K562 (cell line): ENCODE measurements around the gene ABCC5. TPM values are rescaled to one million over a fixed set of nuclear protein-coding genes. Genes with fewer than 3 reads are reported as not detected.

ENCODE experiments used
- CREB3L1 ChIP-seq: fragments of 450-650 bp; IDR thresholded peaks from 2 replicates; pipeline ENCODE4 v1.6.1; 2014; ENCODE audit warnings: low read depth, mild to moderate bottlenecking, moderate library complexity, borderline replicate concordance
- DPF2 ChIP-seq: fragments of 450-650 bp; IDR thresholded peaks from 2 replicates; pipeline ENCODE4 v1.6.1; 2016
- EP300 ChIP-seq: IDR thresholded peaks from 2 replicates; pipeline ENCODE4 v1.6.1; 2012; ENCODE audit warnings: low read length, improper control_type of control experiment
- ETV5 ChIP-seq: sonication (generic); formaldehyde crosslinking; IDR thresholded peaks from 2 replicates; pipeline ENCODE4 v1.4.0; 2020; ENCODE audit warnings: low read depth, mild to moderate bottlenecking, missing genetic modification reagents
- FOXA3 ChIP-seq, 2 experiments: fragments of 450-650 bp in 1 of 2; sonication (generic) in 1 of 2; formaldehyde crosslinking; IDR thresholded peaks in 1 of 2; conservative IDR thresholded peaks in 1 of 2; 2 replicates each; pipeline versions ENCODE4 v1.4.0 to v1.8.0; 2020 to 2022; ENCODE audit warnings: mild to moderate bottlenecking in 2 of 2, missing genetic modification reagents in 1 of 2
- FUS ChIP-seq: fragments of 200-400 bp; formaldehyde crosslinking; optimal IDR thresholded peaks from 2 replicates; pipeline ENCODE3; 2017; ENCODE audit warnings: low read depth, low read length
- GATA2 ChIP-seq: sonication (generic); formaldehyde crosslinking; IDR thresholded peaks from 2 replicates; pipeline ENCODE4 v1.4.0; 2020; ENCODE audit warnings: mild to moderate bottlenecking, missing genetic modification reagents
- HMBOX1 ChIP-seq: sonication (generic); IDR thresholded peaks from 2 replicates; pipeline ENCODE4 v1.6.1; 2016
- HNRNPUL1 ChIP-seq: fragments of 200-400 bp; formaldehyde crosslinking; IDR thresholded peaks from 2 replicates; pipeline ENCODE4 v1.6.1; 2017; ENCODE audit warnings: low read length
- KHSRP ChIP-seq: fragments of 450-650 bp; IDR thresholded peaks from 2 replicates; pipeline ENCODE4 v1.6.1; 2017
- MNT ChIP-seq, 2 experiments: fragments of 450-650 bp; conservative IDR thresholded peaks; 2 replicates each; pipeline ENCODE4 v1.6.1; 2017; ENCODE audit warnings: mild to moderate bottlenecking in 2 of 2, moderate library complexity in 2 of 2
- MTA2 ChIP-seq: fragments of 450-650 bp; IDR thresholded peaks from 2 replicates; pipeline ENCODE4 v1.6.1; 2016; ENCODE audit warnings: low read depth
- MYNN ChIP-seq, 2 experiments: sonication (generic); formaldehyde crosslinking in 1 of 2; IDR thresholded peaks; 2 replicates each; pipeline versions ENCODE4 v1.5.0 to v1.6.1; 2016 to 2020; ENCODE audit warnings: antibody characterized with exemption in 1 of 2, missing genetic modification reagents in 1 of 2
- NCOA1 ChIP-seq: fragments of 450-650 bp; IDR thresholded peaks from 2 replicates; pipeline ENCODE4 v1.6.1; 2016; ENCODE audit warnings: low read depth
- PCBP2 ChIP-seq: fragments of 200-400 bp; formaldehyde crosslinking; IDR thresholded peaks from 2 replicates; pipeline ENCODE4 v1.6.1; 2018; ENCODE audit warnings: low read length, low read depth, mild to moderate bottlenecking, moderate library complexity; ENCODE audit not compliant: poor library complexity, severe bottlenecking
- PHTF2 ChIP-seq: fragments of 250-450 bp; sonication (Bioruptor Pico); IDR thresholded peaks from 2 replicates; pipeline ENCODE4 v1.5.0; 2021; ENCODE audit warnings: mild to moderate bottlenecking
- TBL1XR1 ChIP-seq, 2 experiments: IDR thresholded peaks; 2 replicates each; pipeline ENCODE4 v1.6.1; 2012; ENCODE audit warnings: improper control_type of control experiment in 2 of 2, low read length in 2 of 2, mild to moderate bottlenecking in 1 of 2
- USF1 ChIP-seq: sonication (generic); formaldehyde crosslinking; IDR thresholded peaks from 2 replicates; pipeline ENCODE4 v1.9.0; 2022; ENCODE audit warnings: mild to moderate bottlenecking, missing genetic modification reagents
- ZBTB43 ChIP-seq: sonication (generic); formaldehyde crosslinking; IDR thresholded peaks from 2 replicates; pipeline ENCODE4 v1.8.0; 2023; ENCODE audit warnings: mild to moderate bottlenecking, missing genetic modification reagents
- ZNF175 ChIP-seq: fragments of 200-800 bp; sonication (Bioruptor generic); IDR thresholded peaks from 2 replicates; pipeline ENCODE4 v1.6.1; 2016; ENCODE audit warnings: low read depth, mild to moderate bottlenecking, missing genetic modification characterization, missing compliant biosample characterization
- ZNF263 ChIP-seq: sonication (generic); formaldehyde crosslinking; IDR thresholded peaks from 2 replicates; pipeline ENCODE4 v1.8.0; 2022; ENCODE audit warnings: mild to moderate bottlenecking, missing genetic modification reagents, borderline replicate concordance
- ZNF644 ChIP-seq: fragments of 200-800 bp; sonication (Bioruptor generic); IDR thresholded peaks from 2 replicates; pipeline ENCODE4 v1.6.1; 2016; ENCODE audit warnings: low read depth, missing genetic modification characterization, missing compliant biosample characterization
- polyA plus RNA-seq, 8 experiments: library from polyadenylated mRNA; depleted of rRNA in 4 of 8; stranded (reverse) in 5 of 8; unstranded in 3 of 8; fragments of >200 nt; fragmentation: Nextera tagmentation in 2 of 8; fragmentation: Illumina TruSeq in 1 of 8; extraction: Ambion mirVana in 2 of 8; extraction: Trizol in 1 of 8; gene quantifications; 2 replicates each; pipeline versions ENCODE4 v1.2.1 to v1.2.3, GENCODE V29; 2011 to 2014; ENCODE audit warnings: inconsistent platforms in 1 of 8, missing spikeins in 1 of 8
- total RNA-seq, 7 experiments: library from RNA; depleted of rRNA in 6 of 7; stranded (reverse); fragments of >200 nt in 6 of 7; fragmentation: Illumina TruSeq in 2 of 7; extraction: Trizol in 2 of 7; gene quantifications; 2 replicates each; pipeline versions ENCODE4 v1.2.1 to v1.2.3, GENCODE V29; 2011 to 2021; ENCODE audit warnings: low replicate concordance in 1 of 7

The ABCC5 gene
- total and polyA plus RNA-seq, 9 of the 15 experiments (the other 6 are each of a cell fraction or from before 2014, with no cell fraction given), result 22.0 to 53.0 (median 41.9) TPM

GRCh38 chr3:183975981-183976662, 41.6 kb downstream of the ABCC5 start (continued):
- TF ChIP-seq ZBTB43 (CRISPR knock-in tag) (no peak), CREB3L1 (peak; percentile 88), NCOA1 (peak; percentile 83), PHTF2 (no peak), DPF2 (peak; percentile 91), TBL1XR1 (IDR thresholded peaks at IDR 0.05; ENCODE audit: low read length in 2 of 2) (peak in 1 of 2 experiments; percentile 69; a peak in 2 of 4 replicates), FOXA3 (CRISPR knock-in tag; conservative IDR thresholded peaks at IDR 0.05 in 1 of 2, IDR thresholded peaks at IDR 0.05 in 1 of 2) (peak in 1 of 2 experiments; percentile 31; a peak in 1 of 4 replicates), GATA2 (no peak), EP300 (peak; percentile 84), ZNF175 (CRISPR knock-in tag) (peak; percentile 69; the same call in 1 of the 2 replicates), MTA2 (0 out of 2 replicates have a peak, but pooled peaks have one; percentile 42), ZNF263 (CRISPR knock-in tag) (no peak), HMBOX1 (0 out of 2 replicates have a peak, but pooled peaks have one; percentile 36), ZNF644 (peak; percentile 71; the same call in 1 of the 2 replicates), MNT (conservative IDR thresholded peaks at IDR 0.05) (peak in 1 of 2 experiments; percentile 59; a peak in 2 of 4 replicates), HNRNPUL1 (no peak), MYNN (IDR thresholded peaks at IDR 0.05) (peak; percentile 37; the same call in 1 of the 2 replicates), MYNN (CRISPR knock-in tag; IDR thresholded peaks at IDR 0.05) (no peak), USF1 (CRISPR knock-in tag) (no peak), FUS (no peak), PCBP2 (no peak), KHSRP (peak; percentile 19; the same call in 1 of the 2 replicates), ETV5 (CRISPR knock-in tag) (no peak)
